NCI-H526 (cell line): ENCODE measurements around the gene NUAK2.
"Not testable (repeated sequence)": the region's sequence is repeated elsewhere in the genome, so short reads cannot be mapped to it uniquely, and the experiment has no call there.

Experiments
- DNase-seq, 2 experiments: peaks; one replicate each; lab custom pipeline; 2025; lab: John Stamatoyannopoulos, UW

Gene NUAK2

DNA sequence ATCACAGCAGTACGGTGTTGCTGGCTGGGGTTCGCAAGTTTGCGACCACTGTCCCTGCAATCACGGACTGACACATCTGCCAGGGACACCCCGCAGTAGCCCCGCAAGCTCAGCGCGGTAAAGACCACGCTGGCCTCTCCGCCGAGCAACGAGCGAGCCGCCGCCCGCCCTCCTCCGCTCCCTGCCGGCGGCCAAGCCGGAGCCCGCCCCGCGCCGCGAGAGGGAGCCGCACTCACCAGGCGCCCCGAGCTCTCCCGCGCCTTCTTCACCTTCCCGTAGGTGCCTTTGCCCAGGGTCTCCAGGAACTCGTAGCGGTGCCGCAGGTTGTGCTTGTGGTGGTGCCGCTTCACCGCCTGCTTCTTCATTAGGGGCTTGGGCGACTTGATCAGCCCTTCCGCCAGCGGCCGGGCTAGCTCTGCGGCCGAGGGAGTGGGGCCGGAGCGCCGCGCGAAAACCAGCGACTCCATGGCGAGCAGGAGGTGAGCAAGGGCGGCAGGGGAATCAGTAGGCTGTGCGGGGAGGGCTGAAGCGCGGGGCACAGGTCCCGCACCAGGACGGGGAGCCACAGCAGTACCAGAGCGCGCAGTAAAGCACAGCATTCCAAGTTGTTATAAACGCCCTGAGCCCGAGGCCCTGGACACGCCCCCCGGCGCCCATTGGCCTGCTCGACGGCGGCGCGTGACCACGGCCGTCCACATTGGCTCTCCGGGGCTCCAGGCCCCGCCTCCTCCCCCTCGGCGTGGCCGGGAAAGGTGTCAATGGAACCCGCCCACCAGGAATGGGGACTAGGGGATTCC, at the start of gene NUAK2:
Gene NUAK2, minus strand, starts transcription at position 584 of the 797 bp plus-strand sequence. Its CDS starts 117 bp downstream, at position 467.
- peak; percentile 61 to 89 for DNase-seq

GRCh38 chr1:205370780-205371179, 49.2 kb upstream of the NUAK2 start:
- no peak for DNase-seq

DNA sequence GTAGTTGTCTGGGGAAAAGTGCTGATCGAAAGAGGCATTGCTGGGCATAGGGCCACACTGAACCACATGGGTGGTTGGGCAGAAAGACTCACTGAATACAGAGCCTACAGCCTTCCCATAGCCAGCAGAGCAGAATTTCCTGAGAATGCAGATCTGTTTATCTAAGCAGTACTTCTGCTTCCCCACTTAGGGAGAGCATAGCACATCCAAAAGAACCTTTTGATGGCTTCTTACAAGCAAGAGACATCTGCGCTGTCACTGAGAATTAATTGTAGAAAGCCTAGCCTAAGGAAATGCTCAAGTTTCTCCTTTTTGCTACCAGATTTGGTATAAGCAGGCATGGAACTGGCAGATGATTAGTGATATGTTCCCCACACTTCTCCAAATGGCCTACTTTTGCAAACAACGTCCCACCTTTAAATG, 48.2 kb upstream of the NUAK2 start:
- DNase-seq, result no peak

DNA sequence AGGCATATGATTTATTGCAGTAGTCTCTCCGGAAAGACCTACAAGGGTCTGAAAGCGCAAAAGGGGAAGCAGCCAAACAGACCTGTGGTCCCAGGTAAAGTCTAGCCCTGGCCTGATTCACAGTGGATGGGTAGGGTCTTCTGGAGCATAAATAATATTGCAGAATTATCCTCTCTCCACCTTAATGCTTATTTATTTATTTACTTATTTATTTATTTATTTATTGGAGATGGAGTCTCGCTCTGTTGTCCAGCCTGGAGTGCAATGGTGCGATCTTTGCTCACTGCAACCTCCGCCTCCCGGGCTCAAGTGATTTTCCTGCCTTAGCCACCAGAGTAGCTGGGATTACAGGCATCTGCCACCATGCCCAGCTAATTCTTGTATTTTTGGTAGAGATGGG, 46.9 kb upstream of the NUAK2 start:
- no peak for DNase-seq

DNA sequence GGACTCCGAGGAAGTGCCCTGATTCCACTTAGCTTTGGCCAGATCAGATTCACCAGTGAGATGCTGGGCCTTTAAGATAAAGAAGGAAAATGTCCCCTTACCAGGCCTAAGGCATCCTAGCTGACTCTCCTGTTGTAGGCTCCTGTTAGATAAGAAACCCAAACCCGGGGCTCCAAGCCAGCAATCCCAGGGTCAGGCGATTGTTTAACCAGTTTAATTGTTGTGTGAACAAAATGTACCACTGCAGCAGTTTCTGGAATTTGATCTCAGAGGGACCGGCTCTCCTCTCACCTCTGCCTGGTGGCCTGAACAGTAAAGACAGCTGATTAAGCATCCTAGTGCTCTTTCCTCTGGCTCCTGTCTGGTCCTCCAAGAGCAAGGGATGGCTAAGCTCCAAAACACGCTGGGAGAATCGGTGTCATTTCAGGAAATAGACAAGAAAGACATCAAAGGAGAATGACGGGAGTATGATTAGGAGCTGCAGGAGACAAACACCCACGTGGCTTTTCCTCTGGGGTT, 44.5 kb upstream of the NUAK2 start:
- no peak for DNase-seq

- DNase-seq, result not testable (repeated sequence)
Observed at GRCh38 chr1:205365086-205365485, 43.5 kb upstream of the NUAK2 start.

DNA sequence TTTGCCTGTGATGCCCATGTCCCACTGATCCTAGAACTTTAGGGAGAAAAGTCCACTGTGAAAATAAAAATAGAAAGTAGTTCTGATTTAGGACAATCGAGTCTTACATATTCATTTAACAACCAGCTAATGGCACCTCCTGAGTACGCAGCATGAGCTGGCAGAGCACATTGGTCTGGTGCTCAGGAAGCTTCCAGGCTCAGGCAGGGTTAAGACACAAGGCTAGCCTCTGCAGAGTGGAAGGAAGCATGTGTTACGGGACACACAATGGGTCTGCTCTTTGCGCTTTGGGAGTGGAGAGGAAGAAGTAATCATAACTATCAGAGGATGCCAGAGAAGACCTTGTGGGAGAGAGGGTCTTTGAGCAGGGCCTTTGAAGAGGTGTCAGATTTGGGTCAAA, 39.3 kb upstream of the NUAK2 start:
- DNase-seq, result no peak

DNA sequence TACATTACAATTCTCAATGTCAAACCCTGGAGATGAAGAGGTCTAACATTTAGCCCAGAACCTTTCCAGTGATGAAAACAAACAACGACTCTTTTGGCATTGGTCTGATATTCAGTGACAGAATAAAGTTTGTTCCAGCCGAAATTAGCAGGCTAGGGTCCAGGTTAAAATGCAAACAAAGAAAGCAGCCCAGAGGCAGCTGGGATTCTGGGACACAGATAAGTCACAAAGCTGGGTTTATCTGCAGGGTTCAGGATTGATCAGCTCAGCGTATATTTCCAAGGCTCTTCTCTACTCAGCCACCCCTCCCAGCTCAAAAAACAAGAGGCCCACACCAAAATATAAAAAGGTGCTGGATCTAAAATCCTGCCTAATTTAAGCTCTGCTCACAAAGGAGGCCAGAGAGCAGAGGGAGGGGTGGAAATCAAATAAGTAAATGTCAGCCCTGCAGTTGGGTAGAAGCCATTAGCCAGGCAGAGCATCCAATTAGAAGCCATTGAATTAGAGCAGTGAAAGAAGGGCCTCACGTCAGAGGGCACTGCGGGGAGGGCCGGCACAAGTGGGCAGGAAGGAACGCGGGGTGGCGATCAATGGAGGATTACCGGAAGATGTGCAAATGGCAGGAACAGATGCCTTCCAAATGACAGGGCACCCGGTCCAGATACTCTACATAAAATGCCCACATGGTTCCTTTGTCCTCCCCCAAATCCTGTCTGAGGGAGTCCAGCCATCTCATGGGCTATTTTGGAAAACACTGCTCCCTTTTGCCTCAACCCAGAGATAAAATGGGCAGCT, 38.4 kb upstream of the NUAK2 start:
- no peak for DNase-seq

- no peak for DNase-seq
Observed at GRCh38 chr1:205358579-205358978, 37.0 kb upstream of the NUAK2 start.

- DNase-seq, result no peak
Observed at GRCh38 chr1:205357567-205357966, 36.0 kb upstream of the NUAK2 start.

DNA sequence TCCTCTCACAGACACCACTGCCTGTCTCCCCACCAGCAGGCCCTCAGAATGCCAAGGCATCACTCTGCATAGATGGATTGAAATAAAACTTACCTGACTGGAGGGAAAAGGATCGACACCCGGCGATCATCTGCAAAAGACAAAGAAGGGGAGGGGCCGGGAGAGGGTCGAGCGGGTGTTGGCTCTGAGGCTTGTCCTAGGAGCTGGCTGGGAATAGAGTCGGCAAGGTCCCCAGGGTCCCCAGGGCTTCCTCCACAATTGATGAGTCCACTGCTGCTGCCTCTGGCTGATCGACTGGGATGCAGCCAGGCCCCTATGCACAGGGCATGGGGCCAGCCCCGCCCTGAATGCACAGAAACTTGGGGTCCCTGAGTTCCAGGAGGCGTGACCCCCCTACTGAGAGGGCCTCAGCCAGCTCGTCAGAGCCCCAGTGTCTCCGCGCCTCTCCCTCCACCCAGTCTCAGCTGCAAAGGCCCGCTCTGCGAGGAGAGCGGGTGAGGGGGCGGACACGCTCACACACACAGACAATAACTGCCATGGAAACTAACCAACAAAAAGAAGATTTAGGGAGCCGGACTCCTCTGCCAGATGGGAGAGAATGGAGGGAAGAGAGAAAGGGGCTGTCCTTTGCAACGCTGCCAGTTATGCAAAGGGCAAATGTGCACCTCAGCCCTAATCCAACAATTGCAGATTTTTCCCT, 35.0 kb upstream of the NUAK2 start, which contains the start of gene KLHDC8A:
Gene KLHDC8A, minus strand, starts transcription at position 483 of the 700 bp plus-strand sequence. CDS start 13,318 bp downstream, outside the sequence.
- no peak for DNase-seq

- no peak for DNase-seq
Observed at GRCh38 chr1:205355075-205355453, 33.5 kb upstream of the NUAK2 start.

DNA sequence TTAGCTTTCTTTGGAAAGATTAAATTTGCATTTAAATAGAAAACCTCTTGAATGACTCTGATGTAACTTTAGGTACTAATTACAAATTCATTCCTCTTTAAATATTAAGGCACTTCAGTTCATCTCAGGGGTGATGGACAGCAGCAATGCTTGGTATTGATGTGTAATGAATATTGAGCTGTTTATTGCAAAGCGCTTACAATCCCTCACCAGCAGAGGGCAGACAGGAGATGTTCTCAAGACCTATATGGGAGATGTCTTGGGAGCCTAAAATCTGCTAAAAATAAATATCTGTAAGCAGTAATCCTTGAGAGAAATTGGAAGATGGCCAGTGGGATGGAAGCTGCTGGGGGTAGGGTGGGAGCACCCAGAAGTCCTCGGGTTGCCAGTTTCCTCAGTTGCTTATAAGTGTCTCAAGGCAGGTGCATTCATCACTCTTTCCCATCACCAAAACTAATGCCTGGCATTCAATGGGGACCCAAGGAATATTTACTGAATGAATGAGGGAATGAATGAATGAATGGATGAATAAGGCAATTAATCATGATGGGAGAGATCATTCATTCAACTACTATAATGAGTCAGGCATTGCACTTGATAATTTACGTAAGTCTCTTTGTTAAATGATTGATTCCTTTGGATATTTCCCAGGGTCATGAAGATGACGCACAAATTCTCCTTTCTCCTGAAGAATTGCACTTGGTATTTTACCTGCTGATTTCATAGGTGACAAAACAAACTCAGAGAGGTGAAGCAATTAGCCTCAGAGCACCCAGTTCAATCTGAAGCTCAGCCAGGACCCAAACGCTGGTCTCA, 32.9 kb upstream of the NUAK2 start:
- peak in 1 of 2 experiments; percentile 51 for DNase-seq

DNA sequence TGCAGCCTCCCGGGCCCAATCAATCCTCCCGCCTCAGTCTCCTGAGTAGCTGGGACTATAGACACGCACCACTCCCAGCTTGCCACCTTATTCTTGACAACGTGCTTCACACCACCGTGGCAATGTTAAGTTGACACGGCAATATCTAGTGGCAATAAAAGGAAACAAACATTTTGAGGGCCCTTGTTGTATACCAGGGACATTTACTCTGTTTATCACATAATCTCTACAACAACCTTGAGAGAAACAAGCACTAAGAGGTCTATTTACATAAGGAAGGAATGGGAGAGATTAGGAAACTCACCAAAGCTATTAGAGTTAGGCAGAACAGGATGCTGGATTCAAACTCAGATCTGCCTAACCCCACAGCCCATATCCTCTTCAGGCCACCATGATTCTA, 32.1 kb upstream of the NUAK2 start:
- no peak for DNase-seq

DNA sequence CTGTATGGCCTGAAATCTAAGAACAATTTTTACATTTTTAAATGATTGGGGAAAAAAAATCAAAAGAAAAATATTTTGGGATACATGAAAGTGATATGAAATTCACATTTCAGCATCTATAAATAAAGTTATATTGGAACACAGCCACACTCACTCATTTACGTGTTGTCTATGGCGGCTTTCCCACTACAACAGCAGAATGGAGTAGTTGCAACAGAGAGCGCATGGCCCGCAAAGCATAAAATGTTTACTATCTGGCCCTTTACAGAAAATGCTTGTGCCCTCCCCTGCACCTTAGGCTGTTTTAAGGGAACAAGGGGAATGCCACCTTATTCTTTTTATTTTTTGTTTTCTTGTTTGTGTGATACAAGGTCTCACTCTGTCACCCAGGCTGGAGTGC, 31.6 kb upstream of the NUAK2 start:
- no peak for DNase-seq

DNA sequence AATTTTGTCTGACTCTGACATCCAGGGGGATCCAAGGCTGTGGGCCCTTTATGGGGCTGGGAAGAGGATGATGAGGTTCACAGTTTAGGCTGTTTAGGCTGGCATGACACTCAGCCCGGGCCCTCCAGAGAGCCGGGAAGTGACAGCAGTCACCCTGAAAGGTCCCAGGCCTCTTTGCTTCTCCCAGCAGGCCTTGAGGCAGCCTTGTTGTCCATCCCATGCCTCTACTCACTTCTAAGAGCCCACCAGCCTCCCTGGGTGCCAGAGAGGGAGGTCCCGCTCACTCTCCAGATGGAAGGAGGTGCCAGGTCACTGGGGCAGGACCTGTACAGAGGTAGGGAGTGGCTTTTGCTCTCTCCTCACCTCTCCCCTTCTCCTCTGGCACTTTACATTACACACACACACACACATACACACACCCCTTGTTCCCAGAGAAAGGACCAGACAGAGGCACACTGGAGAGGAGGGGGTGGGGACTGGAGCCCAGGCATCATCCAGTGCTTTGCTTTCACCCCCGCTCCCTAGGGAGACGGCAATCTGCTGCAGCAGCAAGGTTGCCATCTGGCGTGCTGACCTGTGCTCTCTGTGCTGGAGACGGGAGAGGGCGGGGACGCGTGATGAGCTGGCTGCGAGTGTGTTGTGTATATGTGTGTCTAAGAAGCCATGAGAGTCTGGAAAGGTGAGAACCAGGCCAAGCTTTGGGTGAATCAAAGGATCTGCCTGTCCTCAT, 30.6 kb upstream of the NUAK2 start:
- DNase-seq, result peak; percentile 77 to 90

DNA sequence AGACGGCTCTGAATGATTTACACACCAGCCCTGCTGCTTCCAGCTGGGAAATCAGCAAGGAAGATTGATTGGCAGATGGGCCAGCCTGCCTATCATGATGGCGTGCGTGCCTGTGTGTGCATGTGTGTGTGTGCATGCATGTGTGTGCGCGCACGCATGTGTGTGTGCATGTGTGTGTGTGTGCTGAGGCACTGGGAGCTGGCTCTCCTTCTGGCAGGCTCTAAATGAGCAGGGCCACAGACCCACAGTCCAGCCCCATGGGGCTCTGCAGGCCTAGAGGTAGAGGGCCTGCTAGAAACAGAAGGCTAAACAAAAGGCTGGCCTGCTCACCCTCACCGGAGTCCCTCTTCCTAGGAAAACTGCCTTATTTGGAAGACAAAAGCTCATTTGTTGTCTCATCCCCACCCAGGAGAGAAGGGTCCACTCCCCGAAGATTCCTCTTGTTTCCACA, 29.2 kb upstream of the NUAK2 start:
- DNase-seq, result peak; percentile 19 to 61

DNA sequence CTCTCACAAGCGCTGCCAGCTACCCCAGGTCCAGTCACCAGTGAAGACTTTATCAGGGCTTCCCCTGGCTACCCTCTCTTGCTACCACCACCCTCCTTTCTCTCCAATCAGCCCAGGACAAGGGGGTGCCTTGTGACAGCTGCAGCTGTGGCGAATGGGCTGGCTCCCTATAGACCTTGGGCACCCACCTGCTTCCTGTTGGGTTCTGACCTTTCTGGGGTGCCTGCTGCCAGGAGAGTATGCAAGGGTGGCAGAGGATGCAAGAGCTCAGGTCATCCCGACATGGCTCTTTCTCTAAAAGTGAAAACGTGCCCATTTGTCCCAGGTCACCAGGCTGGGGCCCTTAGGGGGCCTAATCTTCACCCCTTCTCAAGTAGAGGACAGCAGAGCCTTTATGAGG, 28.6 kb upstream of the NUAK2 start:
- DNase-seq, result no peak

DNA sequence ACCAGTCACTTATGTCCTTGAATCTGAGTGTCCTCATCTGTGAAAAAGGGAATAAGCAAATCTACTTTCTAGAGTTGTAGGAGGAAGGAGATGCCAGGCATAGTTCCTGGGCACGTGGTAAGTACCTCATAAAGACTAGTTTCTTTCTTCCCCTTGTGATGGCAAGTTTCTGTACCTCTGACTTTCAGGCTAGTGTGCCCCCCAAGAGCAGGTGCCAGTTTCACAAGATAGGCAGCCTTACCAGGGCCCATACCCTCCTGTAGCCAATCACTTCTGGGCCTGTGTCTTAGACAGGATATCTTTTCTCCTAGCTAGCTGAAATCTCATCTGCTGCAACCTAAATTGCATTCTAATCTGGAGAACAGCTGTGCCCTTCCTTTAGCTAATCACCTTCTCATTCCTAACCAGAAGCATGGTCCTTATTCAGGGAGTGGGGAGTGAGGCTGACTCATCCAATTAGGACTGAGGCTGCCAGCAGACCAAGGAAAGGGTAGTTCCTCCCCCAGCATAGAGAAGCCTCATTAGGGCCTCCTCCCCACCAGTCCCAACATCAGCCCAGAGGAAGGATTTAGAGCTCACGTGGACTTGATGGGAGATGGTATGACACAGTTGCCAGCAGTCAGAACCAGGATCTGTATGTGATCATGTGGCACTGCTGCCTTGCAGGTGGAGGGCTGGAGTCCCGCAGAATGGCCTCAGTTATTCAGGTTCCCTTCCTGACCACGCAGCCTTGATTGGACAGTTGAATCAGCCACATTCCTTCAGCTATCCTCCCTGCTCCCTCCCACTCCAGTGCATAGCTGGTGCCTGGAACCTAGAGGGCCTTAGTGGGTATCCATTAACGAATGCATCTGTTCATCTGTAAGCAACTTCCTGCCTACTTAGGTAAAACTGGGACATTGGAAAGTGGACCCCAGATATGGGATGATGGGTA, 27.3 kb upstream of the NUAK2 start:
- DNase-seq, result no peak
